Cerebellar cortex (tissue), 1 donor: ENCODE data around the gene FBXO46.
"Not testable (repeated sequence)": the region's sequence is repeated elsewhere in the genome, so short reads cannot be mapped to it uniquely, and the experiment has no call there.

ENCODE experiments used
- DNase-seq: peaks from one replicate; pipeline ENCODE4 v3.0.0-alpha.2; 2015; ENCODE audit warnings: low spot score

Gene FBXO46

DNA sequence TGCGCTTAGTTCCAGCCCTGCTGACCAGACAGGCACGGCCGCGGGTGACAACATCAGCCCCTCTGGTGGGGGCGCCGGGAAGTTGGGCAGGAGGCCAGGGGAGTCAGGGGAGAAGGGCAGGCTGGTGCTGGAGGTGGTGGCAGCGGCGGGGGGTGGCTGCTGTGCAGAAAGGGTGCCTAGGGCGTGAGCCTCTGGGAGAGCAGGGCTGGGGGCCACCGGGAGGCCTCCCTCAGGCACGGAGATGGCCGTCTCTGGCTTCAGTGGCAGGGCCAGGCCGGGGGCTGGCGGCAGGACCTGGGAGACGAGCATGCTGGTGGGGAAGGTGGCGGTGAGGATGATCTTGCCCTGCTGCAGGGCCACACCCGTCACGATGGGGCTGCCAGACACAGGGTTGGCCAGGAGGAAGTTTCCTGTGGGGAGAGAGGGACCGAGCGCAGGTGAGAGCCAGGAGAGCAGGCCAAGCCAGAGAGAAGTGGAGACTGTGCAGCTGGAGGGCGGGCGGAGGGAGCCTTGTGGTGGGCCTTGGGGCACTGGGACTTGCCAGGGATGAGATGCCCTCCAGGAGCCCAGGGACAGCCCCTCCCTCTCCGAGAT is 35.1 kb upstream of the FBXO46 start:
- DNase-seq = no peak

DNA sequence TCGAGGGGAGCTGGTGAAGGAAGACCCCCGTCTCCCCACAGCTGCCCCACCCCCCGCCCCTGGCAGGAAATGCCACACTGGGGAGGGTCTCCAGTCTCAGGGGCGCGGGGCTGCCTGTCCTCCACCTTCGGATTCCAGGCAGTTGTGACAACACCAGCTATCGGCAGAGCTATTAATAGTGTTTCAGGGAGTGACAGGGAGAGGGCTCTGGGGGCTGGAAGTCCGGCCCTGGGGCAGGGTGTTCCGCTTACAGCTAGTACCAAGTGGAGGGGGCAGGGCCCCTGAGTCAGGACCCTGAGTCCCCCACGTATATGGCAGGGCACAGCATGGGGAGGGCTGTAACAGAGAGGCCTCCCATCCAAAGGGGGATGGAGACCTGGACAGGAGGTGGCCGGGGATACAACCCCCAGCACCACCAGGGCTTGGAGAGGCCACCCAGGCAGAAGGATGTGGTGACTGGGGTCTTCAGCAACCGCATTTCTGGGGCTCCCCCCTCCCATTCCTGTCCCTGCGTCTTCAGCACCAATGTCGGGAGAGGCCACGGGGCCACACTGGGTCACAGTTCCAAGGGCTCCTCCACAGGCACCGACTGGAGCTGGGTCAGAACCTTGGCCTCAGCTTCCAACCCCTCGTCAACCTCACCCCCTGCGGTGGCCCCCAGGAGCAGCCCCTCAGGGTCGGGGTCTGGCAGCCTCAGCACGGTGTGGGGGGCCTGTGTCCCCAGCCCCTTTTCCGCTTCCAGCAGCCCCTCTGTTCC is 34.4 kb upstream of the FBXO46 start:
- DNase-seq = no peak

DNA sequence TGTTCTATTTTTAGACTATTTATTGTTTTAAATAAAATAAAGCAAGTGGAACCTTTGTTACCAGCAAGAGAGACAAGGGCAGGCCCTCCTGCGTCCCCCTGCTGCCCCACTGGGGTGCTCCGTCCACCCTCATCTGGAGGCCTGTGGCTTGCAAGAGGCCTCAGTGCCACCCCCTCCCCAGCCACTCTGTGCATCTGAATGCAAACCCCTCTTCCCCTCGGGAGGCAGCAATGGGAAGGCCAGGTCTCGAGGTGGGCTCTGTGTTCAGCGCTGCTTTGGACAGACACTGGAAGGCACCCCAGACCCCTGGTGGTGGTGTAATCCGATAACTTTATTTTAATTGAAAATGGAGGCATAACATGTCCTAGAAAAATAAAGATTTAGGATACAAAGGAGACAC is 33.8 kb upstream of the FBXO46 start:
- DNase-seq = no peak

DNA sequence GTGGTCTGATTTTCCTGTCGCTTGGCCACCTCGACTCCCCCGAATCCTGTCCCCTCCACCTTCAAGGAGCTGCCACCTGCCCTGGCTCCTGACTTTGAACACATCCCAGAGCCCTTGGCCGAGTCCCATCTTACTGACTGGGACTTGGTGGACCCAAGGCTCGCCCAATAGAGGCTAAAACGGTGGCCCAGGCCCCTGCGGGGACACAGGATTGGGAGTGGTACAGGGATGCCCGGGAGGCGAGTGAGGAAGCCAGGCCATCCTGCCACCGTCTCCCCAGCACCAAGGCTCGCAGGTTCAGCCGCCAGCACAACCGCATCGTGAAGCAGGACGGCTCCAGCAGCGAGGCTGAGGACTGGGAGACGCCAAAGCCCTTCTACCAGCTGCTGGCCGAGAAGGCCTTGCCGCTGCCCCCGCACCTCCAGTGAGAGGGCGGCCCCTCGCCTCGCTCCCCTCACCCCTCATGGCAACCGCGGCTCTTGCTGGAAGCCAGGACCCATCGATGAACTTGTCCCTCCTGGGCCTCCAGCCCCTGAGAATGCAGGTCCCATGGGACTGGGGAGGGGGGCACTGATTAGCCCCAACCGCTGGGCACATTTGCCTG is 33.1 kb upstream of the FBXO46 start:
- no peak for DNase-seq

GRCh38 chr19:45762870-45763631 is 32.4 kb upstream of the FBXO46 start:
- no peak for DNase-seq

- DNase-seq = no peak
Observed at GRCh38 chr19:45761714-45762113, 31.0 kb upstream of the FBXO46 start.

DNA sequence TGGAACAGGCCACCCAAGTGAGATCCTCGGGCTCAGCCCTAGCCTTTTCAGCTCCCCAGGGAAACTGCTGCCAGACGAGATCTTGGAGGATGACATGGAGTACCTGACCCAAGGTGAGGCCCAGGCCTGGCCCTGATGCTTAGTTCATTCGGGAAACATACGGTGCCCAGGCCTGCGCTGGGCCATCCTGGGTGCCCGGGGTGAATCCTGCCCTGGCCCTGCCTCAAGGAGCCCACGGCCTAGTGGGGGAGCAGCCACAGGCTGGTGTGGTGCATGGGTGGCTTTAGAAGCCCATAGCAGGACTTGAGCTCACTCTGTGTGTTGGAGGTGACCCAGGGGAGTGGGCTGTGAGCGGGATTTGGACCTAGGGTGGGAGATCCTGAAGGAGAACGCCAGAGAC is 28.2 kb upstream of the FBXO46 start:
- no peak for DNase-seq

DNA sequence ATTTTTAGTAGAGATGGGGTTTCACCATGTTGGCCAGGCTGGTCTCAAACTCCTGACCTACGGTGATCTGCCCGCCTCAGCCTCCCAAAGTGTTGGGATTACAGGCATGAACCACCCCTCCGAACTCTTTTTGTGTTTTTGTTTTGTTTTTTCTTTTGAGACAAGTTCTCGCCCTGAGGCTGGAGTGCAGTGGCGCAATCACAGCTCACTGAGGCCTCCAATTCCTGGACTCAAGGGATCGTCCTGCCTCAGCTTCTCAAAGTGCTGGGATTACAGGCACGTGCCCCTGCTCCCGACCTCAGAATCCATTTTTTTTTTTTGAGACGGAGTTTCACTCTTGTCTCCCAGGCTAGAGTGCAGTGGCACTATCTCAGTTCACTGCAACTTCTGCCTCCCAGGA is 27.0 kb upstream of the FBXO46 start:
- no peak for DNase-seq

- DNase-seq = no peak
Observed at GRCh38 chr19:45754323-45754722, 23.6 kb upstream of the FBXO46 start.

DNA sequence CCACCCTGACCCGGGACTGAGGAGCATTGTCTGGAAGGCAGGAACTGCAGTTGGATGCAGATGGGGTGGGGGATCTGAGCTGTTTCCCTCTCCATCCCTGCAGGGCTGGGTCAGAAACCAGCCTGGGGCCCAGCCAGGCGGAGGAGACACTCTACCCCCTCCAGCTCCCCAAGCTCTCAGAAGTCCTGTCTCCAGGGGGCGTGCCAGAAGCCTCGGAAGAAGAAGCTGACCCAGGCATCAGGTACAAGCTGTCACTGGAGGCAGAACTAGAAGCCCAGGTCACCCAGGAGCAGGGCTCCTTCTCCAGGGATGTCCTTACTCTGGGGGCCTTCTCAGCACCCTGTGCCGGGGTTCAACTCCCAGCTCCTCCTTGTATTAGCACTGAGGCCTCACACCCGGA is 22.9 kb upstream of the FBXO46 start:
- DNase-seq = no peak

GRCh38 chr19:45752639-45753038 is 21.9 kb upstream of the FBXO46 start:
- DNase-seq = no peak

- DNase-seq = not testable (repeated sequence)
Observed at GRCh38 chr19:45751483-45751882, 20.8 kb upstream of the FBXO46 start.

- DNase-seq = no peak
Observed at GRCh38 chr19:45747513-45747912, 16.8 kb upstream of the FBXO46 start.

- no peak for DNase-seq
Observed at GRCh38 chr19:45746866-45747265, 16.2 kb upstream of the FBXO46 start.

- no peak for DNase-seq
Observed at GRCh38 chr19:45745606-45746005, 14.9 kb upstream of the FBXO46 start.

- DNase-seq = no peak
Observed at GRCh38 chr19:45742969-45743368, 12.3 kb upstream of the FBXO46 start.

DNA sequence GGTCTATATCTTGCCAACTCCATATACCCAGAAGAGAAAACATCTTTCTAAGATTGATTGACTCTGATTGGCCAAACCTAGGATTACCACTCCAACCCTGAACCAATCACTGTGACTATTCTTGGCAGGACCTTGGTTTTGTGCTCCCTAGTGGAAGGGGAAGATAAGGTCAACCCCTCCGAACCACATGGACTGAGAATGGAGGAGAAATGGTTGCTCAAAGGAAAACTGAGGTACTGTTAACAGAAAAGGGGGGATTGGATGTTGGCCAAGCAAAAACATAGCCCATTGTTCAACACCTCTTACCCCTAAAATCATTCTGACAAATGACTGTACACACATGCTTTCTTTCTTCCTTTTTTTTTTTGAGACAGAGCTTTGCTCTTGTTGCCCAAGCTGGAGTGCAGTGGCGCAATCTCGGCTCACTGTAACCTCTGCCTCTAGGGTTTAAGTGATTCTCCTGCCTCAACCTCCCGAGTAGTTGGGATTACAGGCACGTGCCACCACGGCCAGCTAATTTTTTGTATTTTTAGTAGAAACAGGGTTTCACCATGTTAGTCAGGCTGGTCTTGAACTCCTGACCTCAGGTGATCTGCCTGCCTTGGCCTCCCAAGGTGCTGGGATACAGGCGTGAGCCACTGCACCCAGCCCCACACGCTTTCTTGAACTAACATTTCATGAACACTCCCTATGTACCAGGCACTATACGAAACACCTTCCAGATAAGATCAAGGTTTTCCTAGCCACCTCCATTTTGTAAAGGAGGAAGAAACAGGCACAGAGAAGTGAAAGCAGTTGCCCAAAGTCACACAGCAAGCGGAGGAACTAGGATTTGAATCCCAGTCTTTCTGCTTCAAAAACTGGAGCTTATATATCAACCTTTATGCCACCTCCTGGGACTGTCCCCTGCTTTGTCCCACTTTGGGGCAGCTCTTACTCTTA is 9.1 kb upstream of the FBXO46 start:
- no peak for DNase-seq

GRCh38 chr19:45733160-45733810 is 2.6 kb upstream of the FBXO46 start, which contains the start of gene MEIOSIN:
TSS of gene MEIOSIN (plus strand) at chr19:45733439. CDS start at chr19:45735377, 1,938 bp downstream.
- DNase-seq = no peak

DNA sequence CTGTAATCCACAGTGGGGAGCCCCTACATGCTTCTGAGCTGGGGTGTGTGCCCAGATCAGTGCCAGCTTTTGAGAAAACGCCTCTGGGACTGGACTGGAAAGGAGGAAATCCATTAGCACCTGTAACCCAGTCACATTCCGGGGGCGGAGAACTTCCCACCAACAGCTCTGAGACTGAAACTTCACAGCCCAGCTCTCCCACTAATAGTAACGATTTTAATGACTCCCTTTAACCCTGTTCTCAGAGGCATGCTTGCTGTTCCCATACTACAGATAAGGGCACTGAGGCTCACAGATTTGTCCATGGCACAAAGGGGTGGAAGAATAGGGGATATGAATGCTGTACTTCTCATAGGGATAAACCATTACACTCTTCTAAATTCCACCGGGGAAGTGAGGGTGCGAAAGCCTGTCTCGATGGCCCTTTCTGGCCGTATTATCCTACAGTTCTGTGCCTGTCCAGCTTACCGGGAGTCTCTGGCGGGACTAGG is 851 bp downstream of the FBXO46 start:
- no peak for DNase-seq

DNA sequence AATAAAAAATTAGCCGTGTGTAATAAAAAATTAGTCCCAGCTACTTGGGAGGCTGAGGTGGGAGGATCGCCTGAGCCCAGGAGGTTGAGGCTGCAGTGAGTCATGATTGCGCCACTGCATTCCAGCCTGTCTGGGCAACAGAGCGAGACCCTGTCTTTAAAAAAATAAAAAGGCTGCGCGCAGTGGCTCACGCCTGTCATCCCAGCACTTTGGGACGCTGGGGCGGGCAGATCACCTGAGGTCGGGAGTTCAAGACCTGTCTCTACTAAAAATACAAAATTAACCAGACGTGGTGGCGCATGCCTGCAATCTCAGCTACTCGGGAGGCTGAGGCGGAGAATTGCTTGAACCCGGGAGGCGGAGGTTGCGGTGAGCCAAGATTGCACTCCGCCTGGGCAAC is 2.0 kb downstream of the FBXO46 start:
- DNase-seq = not testable (repeated sequence)

GRCh38 chr19:45720065-45720464 is 10.6 kb downstream of the FBXO46 start:
- DNase-seq = not testable (repeated sequence)
